GM12891 (cell line): ENCODE measurements around the gene PRKCE.

ENCODE experiments used
- POLR2A ChIP-seq: IDR thresholded peaks from 2 replicates; pipeline ENCODE4 v1.6.1; 2011; ENCODE audit warnings: low read depth, low read length, control low read depth
- POLR2AphosphoS5 ChIP-seq: IDR thresholded peaks from 2 replicates; pipeline ENCODE4 v1.6.1; 2011; ENCODE audit warnings: low read depth, low read length, control low read depth
- TAF1 ChIP-seq: IDR thresholded peaks from 2 replicates; pipeline ENCODE4 v1.6.1; 2011; ENCODE audit warnings: low read depth, low read length, control low read depth

GRCh38 chr2:45654250-45654649 is 2.8 kb downstream of the PRKCE start:
- TF ChIP-seq POLR2AphosphoS5 (no peak), POLR2A (no peak), TAF1 (no peak)
